AG09319 (cell line): ENCODE results near the gene NADSYN1.

ENCODE experiments used
- DNase-seq: peaks from one replicate; pipeline ENCODE4 v3.0.0-alpha.2; 2010; ENCODE audit warnings: low read depth; ENCODE audit errors: extremely low read depth
- CTCF ChIP-seq: IDR thresholded peaks from 2 replicates; pipeline ENCODE4 v1.5.1; 2011; ENCODE audit warnings: low read depth, mild to moderate bottlenecking, inconsistent platforms, low read length, moderate library complexity

The NADSYN1 gene

GRCh38 chr11:71482216-71482615 lies 29.2 kb downstream of the NADSYN1 start:
- TF ChIP-seq CTCF = no peak
- no peak for DNase-seq

- TF ChIP-seq CTCF = no peak
Measured at GRCh38 chr11:71482746-71483364, 29.9 kb downstream of the NADSYN1 start.

GRCh38 chr11:71483692-71484091 lies 30.7 kb downstream of the NADSYN1 start:
- no peak for TF ChIP-seq CTCF

More at GRCh38 chr11:71482746-71483364, 29.9 kb downstream of the NADSYN1 start:
- no peak for DNase-seq

GRCh38 chr11:71484248-71485062 lies 31.5 kb downstream of the NADSYN1 start:
- no peak for DNase-seq
- TF ChIP-seq CTCF = no peak

More at GRCh38 chr11:71483692-71484091, 30.7 kb downstream of the NADSYN1 start:
- DNase-seq = no peak

GRCh38 chr11:71485063-71485399 lies 32.0 kb downstream of the NADSYN1 start:
- no peak for TF ChIP-seq CTCF

GRCh38 chr11:71485466-71485865 lies 32.5 kb downstream of the NADSYN1 start:
- no peak for DNase-seq
- no peak for TF ChIP-seq CTCF

More at GRCh38 chr11:71485063-71485399, 32.0 kb downstream of the NADSYN1 start:
- DNase-seq = no peak

- TF ChIP-seq CTCF = no peak
Measured at GRCh38 chr11:71486320-71486719, 33.3 kb downstream of the NADSYN1 start.

More at GRCh38 chr11:71486320-71486719, 33.3 kb downstream of the NADSYN1 start:
- no peak for DNase-seq
